HepG2 (cell line): ENCODE measurements around the gene CELSR2. TPM values are rescaled to one million over a fixed set of nuclear protein-coding genes. Genes with fewer than 3 reads are reported as not detected.

Experiments used
- CBX1 ChIP-seq: IDR thresholded peaks from one replicate; pipeline ENCODE4 v1.6.1; 2016; ENCODE audit warnings: antibody characterized with exemption, low read depth
- FLYWCH1 ChIP-seq: sonication (generic); formaldehyde crosslinking; IDR thresholded peaks from 2 replicates; pipeline ENCODE4 v1.8.1; 2023; ENCODE audit warnings: mild to moderate bottlenecking, missing genetic modification reagents
- FOXM1 ChIP-seq: sonication (generic); formaldehyde crosslinking; IDR thresholded peaks from 2 replicates; pipeline ENCODE4 v1.5.0; 2020; ENCODE audit warnings: missing genetic modification reagents
- HDAC1 ChIP-seq: sonication (generic); formaldehyde crosslinking; IDR thresholded peaks from 2 replicates; pipeline ENCODE4 v1.5.1; 2020; ENCODE audit warnings: mild to moderate bottlenecking, missing genetic modification reagents
- HOXA3 ChIP-seq: sonication (generic); formaldehyde crosslinking; IDR thresholded peaks from 2 replicates; pipeline ENCODE4 v1.5.0; 2020; ENCODE audit warnings: missing genetic modification reagents
- MEF2D ChIP-seq: sonication (generic); formaldehyde crosslinking; IDR thresholded peaks from 2 replicates; pipeline ENCODE4 v1.5.1; 2020; ENCODE audit warnings: mild to moderate bottlenecking, missing genetic modification reagents
- MEIS2 ChIP-seq: sonication (generic); formaldehyde crosslinking; IDR thresholded peaks from 2 replicates; pipeline ENCODE4 v1.9.0; 2021; ENCODE audit warnings: mild to moderate bottlenecking, missing genetic modification reagents
- SUZ12 ChIP-seq: fragments of 150-350 bp; IDR thresholded peaks from 2 replicates; pipeline ENCODE4 v1.6.1; 2014; ENCODE audit warnings: low read depth, low read length
- ZNF101 ChIP-seq: sonication (generic); formaldehyde crosslinking; IDR thresholded peaks from 2 replicates; pipeline ENCODE4 v1.4.0; 2020; ENCODE audit warnings: mild to moderate bottlenecking, low read depth, missing genetic modification reagents, borderline replicate concordance
- ZNF564 ChIP-seq: sonication (generic); formaldehyde crosslinking; IDR thresholded peaks from 2 replicates; pipeline ENCODE4 v1.8.1; 2023; ENCODE audit warnings: mild to moderate bottlenecking, missing genetic modification reagents
- ZNF781 ChIP-seq: sonication (generic); formaldehyde crosslinking; IDR thresholded peaks from 2 replicates; pipeline ENCODE4 v1.5.1; 2020; ENCODE audit warnings: borderline replicate concordance, mild to moderate bottlenecking, missing genetic modification reagents; ENCODE audit errors: not compliant biosample characterization
- polyA plus RNA-seq, 8 experiments: library from polyadenylated mRNA; depleted of rRNA in 3 of 8; stranded (reverse) in 7 of 8; unstranded in 1 of 8; fragments of >200 nt; fragmentation: Illumina TruSeq in 4 of 8; extraction: Trizol in 4 of 8; gene quantifications; 2 replicates each; pipeline versions ENCODE4 v1.2.1 to v1.2.3, GENCODE V29; 2011 to 2016; ENCODE audit warnings: low read depth in 4 of 8, missing spikeins in 1 of 8, mixed read lengths in 1 of 8; ENCODE audit not compliant: insufficient read depth in 1 of 8
- total RNA-seq, 5 experiments: library from RNA; depleted of rRNA; stranded (reverse); fragments of >200 nt; fragmentation: Illumina TruSeq; extraction: Trizol; gene quantifications; 2 replicates each; pipeline ENCODE4 v1.2.3, GENCODE V29; 2016; ENCODE audit warnings: low read depth in 1 of 5
- TF ChIP-seq, protein P1 (sequence below): sonication (generic); formaldehyde crosslinking; IDR thresholded peaks from 2 replicates; pipeline ENCODE4 v1.4.0; 2020; ENCODE audit warnings: mild to moderate bottlenecking, missing genetic modification reagents
- TF ChIP-seq, protein P2 (sequence below): sonication (generic); formaldehyde crosslinking; IDR thresholded peaks from 2 replicates; pipeline ENCODE4 v1.4.0; 2020; ENCODE audit warnings: low read depth, mild to moderate bottlenecking, missing genetic modification reagents
- TF ChIP-seq, protein P3 (sequence below), 2 experiments: sonication (generic) in 1 of 2; formaldehyde crosslinking in 1 of 2; IDR thresholded peaks; 2 replicates each; pipeline versions ENCODE4 v1.6.1 to v1.9.0; 2014 to 2022; ENCODE audit warnings: antibody characterized with exemption in 1 of 2, borderline replicate concordance in 1 of 2, inconsistent platforms in 1 of 2, low read depth in 1 of 2, missing genetic modification reagents in 1 of 2
- TF ChIP-seq, protein P4 (sequence below): sonication (generic); formaldehyde crosslinking; IDR thresholded peaks from 2 replicates; pipeline ENCODE4 v1.4.0; 2020; ENCODE audit warnings: missing genetic modification reagents, mild to moderate bottlenecking, borderline replicate concordance

CELSR2 gene
- total and polyA plus RNA-seq, 2 of the 13 experiments (the other 11 are each of a cell fraction or from before 2014, with no cell fraction given), result 4.0 to 6.6 TPM

DNA sequence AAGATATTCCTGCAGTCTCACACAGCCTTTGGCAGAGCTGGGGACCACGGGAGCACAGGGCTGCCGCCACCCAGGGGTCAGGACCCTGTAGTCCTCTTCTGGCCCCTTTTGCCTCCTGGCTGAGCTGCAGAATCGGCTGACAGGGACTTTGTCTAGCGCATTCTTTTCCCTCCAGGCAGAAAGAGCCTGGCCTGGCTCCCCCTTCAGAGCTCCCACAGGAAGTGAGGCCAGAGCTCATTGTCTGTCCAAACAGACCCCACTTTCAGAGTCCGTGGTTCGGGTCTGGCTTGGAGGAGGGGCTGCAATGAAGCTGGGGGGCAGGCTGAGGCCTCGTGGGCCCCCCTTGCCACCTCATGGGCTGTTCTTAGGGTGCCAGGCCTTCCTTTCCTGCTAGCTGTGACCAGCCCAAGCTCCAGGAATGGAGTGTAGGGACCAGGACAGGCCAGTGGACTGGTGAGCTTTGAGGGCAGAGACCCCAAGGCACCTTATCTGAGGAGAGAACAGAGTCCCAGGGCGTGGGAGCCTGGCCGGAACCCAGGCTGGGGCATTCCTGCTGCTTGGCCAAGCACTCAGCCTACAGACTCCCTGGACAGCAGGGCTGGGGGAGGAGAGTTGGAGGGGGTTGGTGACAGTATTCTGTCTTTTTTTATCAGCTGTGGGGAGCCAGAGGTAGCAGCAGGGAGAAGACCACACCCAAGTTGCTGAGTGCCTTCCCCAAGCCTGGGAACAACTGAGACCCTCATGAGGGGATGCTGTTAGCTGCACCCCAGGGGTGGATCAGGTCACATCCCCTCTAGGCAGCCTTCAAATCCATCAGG is 4.7 kb downstream of the CELSR2 start (continued):
- no peak for TF ChIP-seq FLYWCH1 (CRISPR knock-in tag)
- TF ChIP-seq, protein P1, sequence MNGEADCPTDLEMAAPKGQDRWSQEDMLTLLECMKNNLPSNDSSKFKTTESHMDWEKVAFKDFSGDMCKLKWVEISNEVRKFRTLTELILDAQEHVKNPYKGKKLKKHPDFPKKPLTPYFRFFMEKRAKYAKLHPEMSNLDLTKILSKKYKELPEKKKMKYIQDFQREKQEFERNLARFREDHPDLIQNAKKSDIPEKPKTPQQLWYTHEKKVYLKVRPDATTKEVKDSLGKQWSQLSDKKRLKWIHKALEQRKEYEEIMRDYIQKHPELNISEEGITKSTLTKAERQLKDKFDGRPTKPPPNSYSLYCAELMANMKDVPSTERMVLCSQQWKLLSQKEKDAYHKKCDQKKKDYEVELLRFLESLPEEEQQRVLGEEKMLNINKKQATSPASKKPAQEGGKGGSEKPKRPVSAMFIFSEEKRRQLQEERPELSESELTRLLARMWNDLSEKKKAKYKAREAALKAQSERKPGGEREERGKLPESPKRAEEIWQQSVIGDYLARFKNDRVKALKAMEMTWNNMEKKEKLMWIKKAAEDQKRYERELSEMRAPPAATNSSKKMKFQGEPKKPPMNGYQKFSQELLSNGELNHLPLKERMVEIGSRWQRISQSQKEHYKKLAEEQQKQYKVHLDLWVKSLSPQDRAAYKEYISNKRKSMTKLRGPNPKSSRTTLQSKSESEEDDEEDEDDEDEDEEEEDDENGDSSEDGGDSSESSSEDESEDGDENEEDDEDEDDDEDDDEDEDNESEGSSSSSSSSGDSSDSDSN (CRISPR knock-in tag), result peak; percentile 49; the same call in 1 of the 2 replicates
- TF ChIP-seq ZNF101 (CRISPR knock-in tag), result no peak
- TF ChIP-seq MEF2D (CRISPR knock-in tag), result no peak
- peak; percentile 29; the same call in 1 of the 2 replicates for TF ChIP-seq MEIS2
- TF ChIP-seq SUZ12, result no peak
- TF ChIP-seq HOXA3, result no peak
- TF ChIP-seq, protein P2, sequence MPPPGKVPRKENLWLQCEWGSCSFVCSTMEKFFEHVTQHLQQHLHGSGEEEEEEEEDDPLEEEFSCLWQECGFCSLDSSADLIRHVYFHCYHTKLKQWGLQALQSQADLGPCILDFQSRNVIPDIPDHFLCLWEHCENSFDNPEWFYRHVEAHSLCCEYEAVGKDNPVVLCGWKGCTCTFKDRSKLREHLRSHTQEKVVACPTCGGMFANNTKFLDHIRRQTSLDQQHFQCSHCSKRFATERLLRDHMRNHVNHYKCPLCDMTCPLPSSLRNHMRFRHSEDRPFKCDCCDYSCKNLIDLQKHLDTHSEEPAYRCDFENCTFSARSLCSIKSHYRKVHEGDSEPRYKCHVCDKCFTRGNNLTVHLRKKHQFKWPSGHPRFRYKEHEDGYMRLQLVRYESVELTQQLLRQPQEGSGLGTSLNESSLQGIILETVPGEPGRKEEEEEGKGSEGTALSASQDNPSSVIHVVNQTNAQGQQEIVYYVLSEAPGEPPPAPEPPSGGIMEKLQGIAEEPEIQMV (CRISPR knock-in tag), result no peak
- TF ChIP-seq ZNF781 (CRISPR knock-in tag), result no peak
- TF ChIP-seq, protein P3, sequence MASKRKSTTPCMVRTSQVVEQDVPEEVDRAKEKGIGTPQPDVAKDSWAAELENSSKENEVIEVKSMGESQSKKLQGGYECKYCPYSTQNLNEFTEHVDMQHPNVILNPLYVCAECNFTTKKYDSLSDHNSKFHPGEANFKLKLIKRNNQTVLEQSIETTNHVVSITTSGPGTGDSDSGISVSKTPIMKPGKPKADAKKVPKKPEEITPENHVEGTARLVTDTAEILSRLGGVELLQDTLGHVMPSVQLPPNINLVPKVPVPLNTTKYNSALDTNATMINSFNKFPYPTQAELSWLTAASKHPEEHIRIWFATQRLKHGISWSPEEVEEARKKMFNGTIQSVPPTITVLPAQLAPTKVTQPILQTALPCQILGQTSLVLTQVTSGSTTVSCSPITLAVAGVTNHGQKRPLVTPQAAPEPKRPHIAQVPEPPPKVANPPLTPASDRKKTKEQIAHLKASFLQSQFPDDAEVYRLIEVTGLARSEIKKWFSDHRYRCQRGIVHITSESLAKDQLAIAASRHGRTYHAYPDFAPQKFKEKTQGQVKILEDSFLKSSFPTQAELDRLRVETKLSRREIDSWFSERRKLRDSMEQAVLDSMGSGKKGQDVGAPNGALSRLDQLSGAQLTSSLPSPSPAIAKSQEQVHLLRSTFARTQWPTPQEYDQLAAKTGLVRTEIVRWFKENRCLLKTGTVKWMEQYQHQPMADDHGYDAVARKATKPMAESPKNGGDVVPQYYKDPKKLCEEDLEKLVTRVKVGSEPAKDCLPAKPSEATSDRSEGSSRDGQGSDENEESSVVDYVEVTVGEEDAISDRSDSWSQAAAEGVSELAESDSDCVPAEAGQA (IDR thresholded peaks at IDR 0.05; ENCODE audit: low read depth), result no peak
- TF ChIP-seq, protein P3 (CRISPR knock-in tag; IDR thresholded peaks at IDR 0.05; ENCODE audit: borderline replicate concordance), result no peak
- TF ChIP-seq ZNF564 (CRISPR knock-in tag), result no peak
- no peak for TF ChIP-seq FOXM1 (CRISPR knock-in tag)
- TF ChIP-seq, protein P4, sequence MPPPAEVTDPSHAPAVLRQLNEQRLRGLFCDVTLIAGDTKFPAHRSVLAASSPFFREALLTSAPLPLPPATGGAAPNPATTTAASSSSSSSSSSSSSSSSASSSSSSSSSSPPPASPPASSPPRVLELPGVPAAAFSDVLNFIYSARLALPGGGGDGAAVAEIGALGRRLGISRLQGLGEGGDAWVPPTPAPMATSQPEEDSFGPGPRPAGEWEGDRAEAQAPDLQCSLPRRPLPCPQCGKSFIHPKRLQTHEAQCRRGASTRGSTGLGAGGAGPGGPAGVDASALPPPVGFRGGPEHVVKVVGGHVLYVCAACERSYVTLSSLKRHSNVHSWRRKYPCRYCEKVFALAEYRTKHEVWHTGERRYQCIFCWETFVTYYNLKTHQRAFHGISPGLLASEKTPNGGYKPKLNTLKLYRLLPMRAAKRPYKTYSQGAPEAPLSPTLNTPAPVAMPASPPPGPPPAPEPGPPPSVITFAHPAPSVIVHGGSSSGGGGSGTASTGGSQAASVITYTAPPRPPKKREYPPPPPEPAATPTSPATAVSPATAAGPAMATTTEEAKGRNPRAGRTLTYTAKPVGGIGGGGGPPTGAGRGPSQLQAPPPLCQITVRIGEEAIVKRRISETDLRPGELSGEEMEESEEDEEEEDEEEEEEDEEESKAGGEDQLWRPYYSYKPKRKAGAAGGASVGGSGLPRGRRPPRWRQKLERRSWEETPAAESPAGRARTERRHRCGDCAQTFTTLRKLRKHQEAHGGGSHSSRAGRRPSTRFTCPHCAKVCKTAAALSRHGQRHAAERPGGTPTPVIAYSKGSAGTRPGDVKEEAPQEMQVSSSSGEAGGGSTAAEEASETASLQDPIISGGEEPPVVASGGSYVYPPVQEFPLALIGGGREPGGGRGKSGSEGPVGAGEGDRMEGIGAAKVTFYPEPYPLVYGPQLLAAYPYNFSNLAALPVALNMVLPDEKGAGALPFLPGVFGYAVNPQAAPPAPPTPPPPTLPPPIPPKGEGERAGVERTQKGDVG (CRISPR knock-in tag), result no peak; the same call in 1 of the 2 replicates
- peak; percentile 57 for TF ChIP-seq HDAC1
- no peak for TF ChIP-seq CBX1
